KG1 (cell line): ENCODE measurements around the gene KRTAP10-3.
"Not testable (repeated sequence)": the region's sequence is repeated elsewhere in the genome, so short reads cannot be mapped to it uniquely, and the experiment has no call there.

ENCODE experiments used
- DNase-seq: peaks from one replicate; lab custom pipeline; 2025; lab: John Stamatoyannopoulos, UW

The KRTAP10-3 gene

GRCh38 chr21:44571296-44571695, 12.7 kb upstream of the KRTAP10-3 start:
- DNase-seq = no peak

- DNase-seq = no peak
Observed at GRCh38 chr21:44569861-44570517, 11.4 kb upstream of the KRTAP10-3 start.

DNA sequence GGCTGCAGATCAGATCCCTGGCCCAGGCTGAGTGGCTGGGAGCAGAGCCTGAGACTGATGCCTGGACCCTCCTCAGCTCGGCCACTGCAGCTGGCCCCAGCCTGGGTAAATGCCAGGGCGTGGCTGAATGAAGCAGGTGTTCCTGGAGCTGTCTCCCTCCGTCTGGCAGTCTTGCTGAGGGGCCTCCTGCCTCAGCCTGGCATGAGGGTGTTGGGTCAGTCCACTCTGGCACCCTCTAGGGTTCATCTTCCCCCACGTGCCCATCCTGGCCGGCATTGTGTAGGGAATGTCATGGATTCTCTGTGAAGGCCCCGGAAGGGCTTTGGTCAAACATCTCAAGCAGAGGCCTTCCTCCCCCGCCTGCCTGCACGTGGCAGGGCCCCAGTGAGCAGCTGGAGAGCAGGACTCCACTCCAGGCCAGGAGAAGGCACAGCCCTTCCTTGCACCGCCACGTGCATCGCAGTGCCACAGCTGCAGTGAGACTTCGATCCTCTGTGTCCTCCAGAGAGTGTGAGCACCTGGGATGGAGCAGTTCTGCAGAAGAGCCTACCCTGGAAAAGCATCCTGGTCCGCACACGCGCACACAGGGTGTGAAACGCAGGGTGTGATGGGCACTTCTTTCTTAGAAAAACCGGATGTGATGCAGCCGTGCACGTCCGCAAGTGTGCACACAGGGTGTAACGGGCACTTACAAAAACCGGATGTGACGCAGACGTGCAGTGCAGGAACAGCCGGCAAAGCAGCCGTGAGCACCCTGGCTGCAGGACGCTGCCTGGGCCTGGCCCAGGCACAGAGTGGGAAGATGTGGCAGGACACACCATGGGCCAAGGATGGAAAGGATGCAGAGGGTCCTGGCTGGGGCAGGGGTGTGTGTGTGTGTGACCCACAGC, 10.3 kb upstream of the KRTAP10-3 start:
- no peak for DNase-seq

GRCh38 chr21:44568261-44568660, 9.7 kb upstream of the KRTAP10-3 start:
- DNase-seq = no peak

GRCh38 chr21:44567481-44568171, 9.0 kb upstream of the KRTAP10-3 start:
- DNase-seq = no peak

- peak; percentile 7 for DNase-seq
Observed at GRCh38 chr21:44566403-44566802, 7.8 kb upstream of the KRTAP10-3 start.

DNA sequence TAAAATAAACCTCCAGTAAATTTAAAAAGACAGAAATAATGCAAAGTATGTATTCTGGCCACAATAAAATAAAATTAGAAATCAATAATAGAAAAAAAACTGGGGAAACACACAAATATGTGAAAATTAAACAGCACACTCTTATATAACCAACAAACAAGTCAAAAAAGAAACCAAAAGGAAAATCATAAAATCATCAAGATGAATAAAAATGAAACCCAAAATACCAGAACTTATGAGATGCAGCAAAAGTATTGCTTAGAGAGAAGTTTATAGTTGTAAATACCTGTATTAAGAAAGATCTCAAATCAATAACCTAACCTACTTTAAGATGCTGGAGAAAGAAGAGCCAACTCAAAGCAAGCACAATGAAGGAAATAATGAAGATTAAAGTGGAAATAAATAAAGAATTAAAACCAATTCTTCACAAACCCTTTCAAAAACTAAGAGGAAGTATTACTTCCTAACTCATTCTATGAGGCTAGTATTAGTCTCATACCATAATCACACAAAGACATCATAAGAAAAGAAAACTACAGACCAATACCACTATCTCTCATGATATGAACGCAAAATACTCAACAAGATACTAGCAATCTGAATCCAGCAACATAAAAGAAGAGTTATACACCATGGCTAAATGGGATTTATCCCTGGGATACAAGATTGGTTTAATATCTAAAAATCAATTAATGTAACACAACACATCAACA, 6.4 kb upstream of the KRTAP10-3 start:
- no peak for DNase-seq

- DNase-seq = no peak
Observed at GRCh38 chr21:44564099-44564498, 5.5 kb upstream of the KRTAP10-3 start.

DNA sequence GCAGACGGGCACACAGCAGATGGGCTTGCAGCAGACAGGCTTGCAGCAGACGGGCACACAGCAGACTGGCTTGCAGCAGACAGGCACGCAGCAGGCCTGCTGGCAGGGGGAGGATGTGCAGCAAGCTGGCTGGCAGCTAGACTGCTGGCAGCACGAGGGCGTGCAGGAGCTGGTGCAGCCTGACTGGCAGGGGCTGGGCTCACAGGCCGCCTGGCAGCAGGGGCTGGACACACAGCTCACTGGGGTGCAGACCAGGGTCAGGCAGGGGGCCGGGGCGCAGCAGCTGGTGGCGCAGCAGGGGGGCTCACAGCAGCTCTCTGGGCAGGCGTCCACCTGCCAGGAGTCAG, 293 bp downstream of the KRTAP10-3 start:
- DNase-seq = not testable (repeated sequence)

DNA sequence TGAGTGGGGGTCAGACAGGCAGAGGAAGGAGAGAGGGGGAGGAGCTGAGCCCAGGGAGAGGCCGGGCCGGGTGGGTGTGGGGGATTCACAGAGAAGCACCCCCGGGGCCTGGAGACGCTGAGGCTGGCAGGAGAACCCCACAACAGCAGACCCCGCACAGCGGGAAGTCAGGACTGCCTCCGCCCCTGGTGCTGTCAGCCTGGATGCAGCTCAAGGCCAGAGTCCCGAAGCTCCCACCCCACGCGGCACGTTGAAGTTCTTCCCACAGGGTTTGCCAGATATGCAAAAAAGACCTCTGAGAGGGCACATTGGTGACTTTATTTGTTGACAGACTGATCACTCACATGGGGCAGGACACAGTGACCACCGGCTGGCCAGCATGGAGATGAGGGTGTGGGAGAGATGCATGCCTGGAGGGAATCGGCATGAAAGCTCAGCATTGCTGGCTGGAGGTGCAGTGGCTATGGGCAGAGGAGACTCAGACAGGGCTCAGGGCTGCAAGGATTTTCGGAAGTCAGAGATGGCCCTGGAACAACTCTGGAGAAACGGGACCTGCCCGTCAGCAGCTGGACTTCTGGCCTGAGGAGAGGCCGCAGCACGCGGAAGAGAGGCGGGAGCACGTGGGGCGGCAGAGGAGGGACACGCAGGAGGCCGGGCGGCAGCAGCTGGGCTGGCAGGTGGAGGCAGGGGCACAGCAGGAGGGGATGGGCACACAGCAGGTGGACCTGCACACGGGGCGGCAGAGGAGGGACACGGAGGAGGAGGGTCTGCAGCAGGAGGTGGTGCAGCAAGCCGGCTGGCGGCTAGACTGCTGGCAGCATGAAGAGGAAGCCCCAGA, 885 bp downstream of the KRTAP10-3 start:
- DNase-seq = no peak

- no peak for DNase-seq
Observed at GRCh38 chr21:44556879-44557278, 1.7 kb downstream of the KRTAP10-3 start.

DNA sequence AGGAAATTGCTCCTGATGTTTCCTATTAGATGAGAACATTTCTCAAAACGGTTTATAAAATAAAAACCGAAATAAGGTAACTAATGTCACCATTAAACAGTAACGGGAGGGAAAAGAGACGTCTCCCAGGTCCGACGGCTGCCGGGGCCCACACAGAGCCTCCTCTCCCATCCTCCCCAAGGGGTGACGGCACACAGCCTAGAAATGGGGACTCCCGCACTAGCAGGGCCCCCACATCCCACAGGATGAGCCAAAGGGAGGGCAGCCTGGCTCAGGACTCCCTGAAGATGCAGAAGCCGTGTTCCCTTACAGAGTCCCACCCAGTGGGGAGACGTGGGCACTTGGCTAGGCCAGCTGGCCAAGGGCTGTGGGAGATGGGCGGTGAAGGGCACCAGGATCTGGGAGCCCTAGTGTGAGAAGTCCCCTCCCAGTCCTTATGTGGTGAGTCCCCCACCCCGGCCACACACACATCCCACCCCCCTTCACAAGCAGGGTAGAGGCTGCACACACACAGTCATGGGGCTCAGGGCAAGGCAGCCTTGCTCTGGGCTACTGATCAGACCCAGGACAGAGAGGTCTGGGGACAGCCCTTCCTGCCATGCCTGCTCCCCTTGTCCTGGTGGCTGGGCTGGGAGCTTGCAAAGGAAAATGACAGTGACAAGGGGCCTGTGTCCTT, 3.3 kb downstream of the KRTAP10-3 start:
- DNase-seq = no peak

- DNase-seq = no peak
Observed at GRCh38 chr21:44552681-44553080, 5.9 kb downstream of the KRTAP10-3 start.

DNA sequence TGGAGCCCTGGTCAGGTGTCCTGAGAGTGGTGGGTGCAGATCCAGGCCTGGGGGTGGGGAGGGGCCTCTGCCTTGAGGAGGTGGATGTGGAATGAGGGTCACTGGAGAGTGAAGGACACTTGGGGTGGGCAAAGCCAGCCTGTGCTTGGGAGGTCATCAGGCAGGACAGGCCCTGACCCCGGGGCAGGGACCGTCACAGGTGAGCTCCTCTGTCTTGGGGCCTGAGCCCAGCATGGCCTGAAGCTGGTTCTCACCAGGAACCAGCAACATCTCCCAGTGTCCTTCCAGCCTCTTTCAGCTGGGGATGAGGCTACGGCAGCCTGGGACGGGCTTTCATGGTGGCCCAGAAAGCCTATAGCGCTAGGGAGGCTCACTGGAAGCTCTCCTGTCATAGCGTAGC, 6.5 kb downstream of the KRTAP10-3 start:
- no peak for DNase-seq

DNA sequence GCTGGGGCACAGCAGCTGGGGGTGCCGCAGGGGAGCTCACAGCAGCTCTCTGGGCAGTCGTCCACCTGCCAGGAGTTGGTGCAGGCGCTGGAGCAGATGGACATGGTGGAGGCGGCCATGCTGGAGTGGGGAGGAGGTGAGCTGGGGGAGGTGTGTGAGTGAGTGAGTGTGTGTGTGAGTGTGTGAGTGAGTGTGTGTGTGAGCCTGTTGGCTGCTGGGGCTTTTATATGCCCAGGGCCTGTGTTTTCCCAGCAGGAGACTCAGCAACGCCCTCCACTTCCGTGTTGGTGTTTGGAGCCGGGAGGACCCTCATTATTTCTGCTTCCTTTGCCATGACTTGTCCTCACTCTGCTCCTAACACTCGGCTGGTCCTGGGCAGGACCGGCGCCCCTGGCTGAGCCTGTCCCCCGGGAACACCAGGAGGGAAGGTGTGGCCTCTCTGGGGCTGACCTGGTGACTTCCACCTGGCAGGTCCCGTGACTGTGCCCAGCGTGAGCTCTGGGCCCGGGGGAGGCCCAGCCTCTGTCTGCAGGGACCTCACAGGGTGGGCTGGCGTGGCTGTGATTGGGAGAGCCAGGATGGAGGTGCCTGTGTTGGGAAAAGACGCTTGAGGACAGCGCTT, 7.1 kb downstream of the KRTAP10-3 start, which contains the start of gene KRTAP10-2:
Gene KRTAP10-2, minus strand, starts transcription at position 166 of the 622 bp plus-strand sequence. Its CDS starts 47 bp downstream, at position 119.
- no peak for DNase-seq

- no peak for DNase-seq
Observed at GRCh38 chr21:44550807-44551206, 7.8 kb downstream of the KRTAP10-3 start.

DNA sequence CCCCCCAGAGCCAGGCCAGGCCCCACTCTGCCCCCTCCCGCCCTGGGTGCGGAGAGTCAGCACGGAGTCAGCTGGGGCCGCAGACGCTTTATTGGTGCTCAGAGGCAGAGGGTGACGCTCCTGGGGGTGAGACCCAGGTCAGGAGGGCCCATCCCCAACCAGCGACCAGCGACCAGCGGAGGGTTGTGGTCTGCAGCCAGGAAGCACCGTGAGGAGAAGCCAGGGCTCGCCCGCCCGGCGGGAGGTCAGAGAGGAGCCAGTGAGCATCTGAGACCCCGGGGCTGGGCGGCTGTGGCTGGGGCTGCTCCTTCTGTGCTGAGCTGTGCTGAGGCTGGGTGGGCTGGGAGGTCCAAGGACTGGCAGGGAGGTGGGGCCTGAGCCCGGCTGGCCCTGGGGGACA, 8.3 kb downstream of the KRTAP10-3 start:
- DNase-seq = not testable (repeated sequence)

GRCh38 chr21:44549525-44550211, 8.9 kb downstream of the KRTAP10-3 start:
- DNase-seq = no peak

DNA sequence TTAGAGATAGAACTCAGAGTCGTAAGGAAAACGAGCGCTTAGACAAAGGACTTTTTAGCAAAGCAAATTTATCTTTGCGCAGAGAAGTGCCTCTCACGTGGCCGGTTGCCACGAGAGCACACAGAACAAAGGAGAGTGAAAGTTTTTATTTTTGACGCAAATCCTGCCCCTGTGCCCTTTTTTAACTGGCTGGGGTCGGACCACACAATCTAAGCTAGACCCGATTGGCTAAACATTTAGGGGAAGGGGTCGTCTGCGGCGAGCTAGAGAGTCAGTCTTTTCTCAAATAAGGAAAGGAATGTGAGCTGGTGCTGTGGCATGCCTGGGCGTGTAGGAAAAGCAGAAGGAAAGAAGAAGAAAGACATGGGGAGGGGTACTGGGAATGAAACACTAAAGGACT, 9.7 kb downstream of the KRTAP10-3 start:
- DNase-seq = no peak

- DNase-seq = no peak
Observed at GRCh38 chr21:44548381-44548780, 10.2 kb downstream of the KRTAP10-3 start.
